Neuronal stem cell (in vitro differentiated cells): Measurements from ENCODE around the gene CYP4B1.

Experiments used
- DNase-seq: peaks from one replicate; pipeline ENCODE4 v3.0.0-alpha.2; 2013; ENCODE audit warnings: low spot score
- H2AFZ ChIP-seq: one replicate; pipeline ENCODE4 v1.6.1; 2013; ENCODE audit warnings: mild to moderate bottlenecking, low read length, inconsistent platforms
- H2AK5ac ChIP-seq: 2 replicates; pipeline ENCODE4 v1.6.1; 2013; ENCODE audit warnings: low read depth, mild to moderate bottlenecking, inconsistent platforms, low read length, moderate library complexity, mixed read lengths
- H2BK120ac ChIP-seq: 2 replicates; pipeline ENCODE4 v1.6.1; 2013; ENCODE audit warnings: low read depth, mild to moderate bottlenecking, inconsistent platforms, low read length, moderate library complexity, mixed read lengths
- H2BK12ac ChIP-seq: one replicate; pipeline ENCODE4 v1.6.1; 2013; ENCODE audit warnings: low read length, inconsistent platforms
- H2BK15ac ChIP-seq: 2 replicates; pipeline ENCODE4 v1.6.1; 2013; ENCODE audit warnings: mild to moderate bottlenecking, low read length, inconsistent platforms, mixed read lengths
- H2BK5ac ChIP-seq: one replicate; pipeline ENCODE4 v1.6.1; 2013; ENCODE audit warnings: inconsistent platforms, mild to moderate bottlenecking, low read length, moderate library complexity
- H3K14ac ChIP-seq: one replicate; pipeline ENCODE4 v1.6.1; 2013; ENCODE audit warnings: low read length, inconsistent platforms
- H3K18ac ChIP-seq: 2 replicates; pipeline ENCODE4 v1.6.1; 2013; ENCODE audit warnings: low read length, inconsistent platforms
- H3K23ac ChIP-seq: 2 replicates; pipeline ENCODE4 v1.6.1; 2013; ENCODE audit warnings: low read depth, mild to moderate bottlenecking, mixed read lengths, low read length, inconsistent platforms; ENCODE audit not compliant: poor library complexity
- H3K27ac ChIP-seq: replicated peaks from 3 replicates; pipeline ENCODE4 v1.5.1; 2013; ENCODE audit warnings: low read length, inconsistent platforms
- H3K27me3 ChIP-seq, 3 experiments: 2 replicates each; pipeline ENCODE4 v1.6.1; 2013; ENCODE audit warnings: low read length in 3 of 3, mild to moderate bottlenecking in 2 of 3, inconsistent platforms in 1 of 3, low read depth in 1 of 3, mixed read lengths in 1 of 3, moderate library complexity in 1 of 3; ENCODE audit not compliant: control insufficient read depth in 3 of 3, insufficient read depth in 3 of 3
- H3K36me3 ChIP-seq, 2 donors: replicated peaks in 1 of 2; 2 replicates each; pipeline ENCODE4 v1.6.1; 2013; ENCODE audit warnings: low read length in 2 of 2; ENCODE audit not compliant: control insufficient read depth in 2 of 2, insufficient read depth in 2 of 2
- H3K4ac ChIP-seq: 2 replicates; pipeline ENCODE4 v1.6.1; 2013; ENCODE audit warnings: inconsistent platforms, mild to moderate bottlenecking, low read length, moderate library complexity
- H3K4me1 ChIP-seq, 2 donors: 1 replicate in 1 of 2; 2 replicates in 1 of 2; pipeline ENCODE4 v1.6.1; 2013; ENCODE audit warnings: low read length in 2 of 2, low read depth in 1 of 2; ENCODE audit not compliant: control insufficient read depth in 2 of 2, insufficient read depth in 1 of 2
- H3K4me2 ChIP-seq: one replicate; pipeline ENCODE4 v1.6.1; 2013; ENCODE audit warnings: mild to moderate bottlenecking, low read length, inconsistent platforms; ENCODE audit not compliant: insufficient read depth, poor library complexity, severe bottlenecking
- H3K4me3 ChIP-seq, 2 donors: 2 replicates each; pipeline ENCODE4 v1.5.1; 2013; ENCODE audit warnings: low read length in 2 of 2, mild to moderate bottlenecking in 2 of 2, inconsistent platforms in 1 of 2, moderate library complexity in 1 of 2
- H3K79me1 ChIP-seq: one replicate; pipeline ENCODE4 v1.6.1; 2013; ENCODE audit warnings: low read depth, mild to moderate bottlenecking, inconsistent platforms, low read length, moderate library complexity
- H3K9ac ChIP-seq: one replicate; pipeline ENCODE4 v1.6.1; 2013; ENCODE audit warnings: mild to moderate bottlenecking, low read depth, low read length, inconsistent platforms; ENCODE audit not compliant: poor library complexity
- H3K9me3 ChIP-seq, 2 donors: replicated peaks in 1 of 2; 2 replicates each; pipeline versions ENCODE3 to v1.6.1; 2013; ENCODE audit warnings: low read length in 2 of 2, mild to moderate bottlenecking in 2 of 2, inconsistent platforms in 1 of 2, low read depth in 1 of 2, mixed read lengths in 1 of 2, moderate library complexity in 1 of 2; ENCODE audit not compliant: control insufficient read depth in 2 of 2, insufficient read depth in 1 of 2
- H4K8ac ChIP-seq: one replicate; pipeline ENCODE4 v1.6.1; 2013; ENCODE audit warnings: low read depth, mild to moderate bottlenecking, inconsistent platforms, low read length, moderate library complexity
- H4K91ac ChIP-seq: one replicate; pipeline ENCODE4 v1.6.1; 2013; ENCODE audit warnings: low read length, low read depth, mild to moderate bottlenecking, inconsistent platforms; ENCODE audit not compliant: poor library complexity
- WGBS, 2 donors: extraction: QIAGEN DNeasy Blood & Tissue Kit; methylation state at CpG; one replicate each; pipeline ENCODE4 v1.1.7; 2013; ENCODE audit warnings: missing lambda C conversion rate in 2 of 2, mixed read lengths in 1 of 2; ENCODE audit not compliant: insufficient read length in 2 of 2, insufficient replicate concordance in 1 of 2; ENCODE audit errors: extremely low coverage in 2 of 2; 5-methylcytosine and 5-hydroxymethylcytosine counted together

CYP4B1 gene

GRCh38 chr1:46811053-46811452 lies 12.2 kb downstream of the CYP4B1 start:
- Histone ChIP-seq H3K23ac (no peak overlapping the region), H2BK5ac (no peak overlapping the region), H2BK15ac (no peak overlapping the region), H3K79me1 (no peaks in the 10 kb centered on the region), H3K18ac (peak overlapping the region; percentile 13), H3K4me3 (no peak overlapping the region), H4K91ac (no peak overlapping the region), H2BK120ac (no peak overlapping the region), H3K14ac (no peak overlapping the region), H3K4me1 (no peaks in the 10 kb centered on the region), H2AFZ (no peak overlapping the region), H3K4me2 (no peak overlapping the region), H3K4ac (no peak overlapping the region), H3K9me3 (peaks cover 2 to 5% of the 10 kb centered on the region in 2 donors), H3K9ac (peak overlapping the region; percentile 71), H4K8ac (no peak overlapping the region), H3K36me3 (no peaks in the 10 kb centered on the region), H3K27ac (no peak overlapping the region), H2BK12ac (no peak overlapping the region), H2AK5ac (no peak overlapping the region), H3K27me3 (no peaks in the 10 kb centered on the region)
- no peak for DNase-seq
- no CpG with 5 or more reads among the region's 5 CpGs for WGBS, 2 donors

GRCh38 chr1:46812065-46812963 lies 13.5 kb downstream of the CYP4B1 start:
- no CpG with 5 or more reads among the region's 11 CpGs for WGBS, 2 donors
- DNase-seq, result no peak

GRCh38 chr1:46812996-46813857 lies 14.4 kb downstream of the CYP4B1 start:
- Histone ChIP-seq H3K23ac (no peak overlapping the region), H3K27ac (no peak overlapping the region), H2AK5ac (no peak overlapping the region), H3K4me2 (no peak overlapping the region), H2BK15ac (no peak overlapping the region), H3K9ac (no peak overlapping the region), H3K9me3 (peaks cover 0 to 5% of the 10 kb centered on the region in 2 donors), H3K4me3 (peak overlapping the region in 1 of 2 donors; percentile 48), H4K91ac (no peak overlapping the region), H3K27me3 (no peaks in the 10 kb centered on the region), H2BK120ac (no peak overlapping the region), H2AFZ (no peak overlapping the region), H2BK12ac (no peak overlapping the region), H2BK5ac (no peak overlapping the region), H3K79me1 (no peaks in the 10 kb centered on the region), H3K36me3 (no peaks in the 10 kb centered on the region), H3K14ac (no peak overlapping the region), H4K8ac (no peak overlapping the region), H3K4me1 (no peaks in the 10 kb centered on the region), H3K18ac (no peak overlapping the region), H3K4ac (no peak overlapping the region)
- no peak for DNase-seq
- no CpG with 5 or more reads among the region's 11 CpGs for WGBS, 2 donors

More at GRCh38 chr1:46812065-46812963, 13.5 kb downstream of the CYP4B1 start:
- H2AK5ac ChIP-seq, result peak overlapping the region; percentile 12
- no peak overlapping the region for H4K91ac ChIP-seq
- no peak overlapping the region for H2AFZ ChIP-seq
- no peak overlapping the region for H3K4me2 ChIP-seq
- H3K18ac ChIP-seq, result no peak overlapping the region
- no peaks in the 10 kb centered on the region for H3K4me1 ChIP-seq
- no peak overlapping the region for H2BK5ac ChIP-seq
- no peak overlapping the region for H3K4me3 ChIP-seq
- H3K9ac ChIP-seq, result no peak overlapping the region
- no peak overlapping the region for H3K14ac ChIP-seq
- H3K27ac ChIP-seq, result no peak overlapping the region
- peaks cover 0 to 5% of the 10 kb centered on the region in 2 donors for H3K9me3 ChIP-seq
- no peak overlapping the region for H3K4ac ChIP-seq
- no peak overlapping the region for H2BK15ac ChIP-seq
- H3K23ac ChIP-seq, result no peak overlapping the region
- no peak overlapping the region for H2BK12ac ChIP-seq
- H3K27me3 ChIP-seq, result no peaks in the 10 kb centered on the region
- H4K8ac ChIP-seq, result no peak overlapping the region
- H3K79me1 ChIP-seq, result no peaks in the 10 kb centered on the region
- no peaks in the 10 kb centered on the region for H3K36me3 ChIP-seq
- no peak overlapping the region for H2BK120ac ChIP-seq
